HCT116 (cell line): ENCODE results near the gene TBL1X. TPM values are rescaled to one million over a fixed set of nuclear protein-coding genes. Genes with fewer than 3 reads are reported as not detected.

Source experiments
- ATAC-seq: fragments of 200-7000 bp; cut with Tn5 transposase; 2 replicates; pipeline ENCODE4 v1.9.1; 2020; ENCODE audit warnings: mild to moderate bottlenecking, moderate library complexity
- BruUV-seq: library from RNA; stranded (reverse); fragments of 400-500 nt; replicated peaks from 2 replicates; lab custom pipeline; 2021; lab: Mats Ljungman, UMichigan
- CTCF ChIA-PET: fragments of 300-600 bp; sonication (Branson Sonifier 250); formaldehyde crosslinking; loops from one replicate; lab custom pipeline; 2021; ENCODE audit warnings: antibody characterized with exemption; lab: Charles Lee
- POLR2A ChIA-PET: fragments of 300-600, 350-600 bp; sonication (Branson Sonifier 250); formaldehyde crosslinking; loops from one replicate; lab custom pipeline; 2021; ENCODE audit warnings: antibody characterized with exemption; lab: Charles Lee
- RAD21 ChIA-PET, 2 experiments: fragments of 300-600 bp; sonication (Branson Sonifier 250); formaldehyde crosslinking; loops; one replicate each; lab custom pipeline; 2023; ENCODE audit warnings: low total read pairs in 2 of 2; ENCODE audit not compliant: uncharacterized antibody in 2 of 2, unreplicated experiment in 2 of 2, low non-redundant PET in 1 of 2; lab: Charles Lee
- DNase-seq: peaks from one replicate; pipeline ENCODE4 v3.0.0-alpha.2; 2010; ENCODE audit warnings: low read depth, low spot score
- H2AFZ ChIP-seq: fragments of 200-600 bp; shearing (Covaris generic), sonication (generic); 2 replicates; pipeline ENCODE4 v1.6.1; 2017; ENCODE audit warnings: low read depth, mixed run types, mixed read lengths, antibody characterized with exemption, low read length; ENCODE audit not compliant: poor library complexity, severe bottlenecking
- H3K27ac ChIP-seq: 2 replicates; pipeline ENCODE4 v1.5.1; 2012; ENCODE audit warnings: low read depth, low read length
- H3K27me3 ChIP-seq: fragments of 200-600 bp; sonication (generic); 2 replicates; pipeline ENCODE4 v1.6.1; 2016; ENCODE audit warnings: mixed run types, low read length, mixed read lengths; ENCODE audit not compliant: insufficient read depth
- H3K36me3 ChIP-seq, 2 experiments: fragments of 200-500 bp in 1 of 2; fragments of 200-600 bp in 1 of 2; sonication (Bioruptor generic) in 1 of 2; sonication (generic) in 1 of 2; 2 replicates each; pipeline versions ENCODE4 v1.5.1 to v1.6.1; 2014 to 2016; ENCODE audit warnings: low read length in 2 of 2, inconsistent platforms in 1 of 2, mixed read lengths in 1 of 2, mixed run types in 1 of 2; ENCODE audit not compliant: insufficient read depth in 2 of 2, control insufficient read depth in 1 of 2
- H3K4me1 ChIP-seq, 2 experiments: fragments of 200-600 bp in 1 of 2; sonication (generic) in 1 of 2; 2 replicates each; pipeline versions ENCODE4 v1.5.1 to v1.6.1; 2012 to 2017; ENCODE audit warnings: low read length in 2 of 2, inconsistent platforms in 1 of 2, mild to moderate bottlenecking in 1 of 2, mixed read lengths in 1 of 2, mixed run types in 1 of 2, moderate library complexity in 1 of 2; ENCODE audit not compliant: insufficient read depth in 2 of 2, control insufficient read depth in 1 of 2
- H3K4me2 ChIP-seq: fragments of 200-600 bp; sonication (generic); 2 replicates; pipeline ENCODE4 v1.6.1; 2017; ENCODE audit warnings: mixed run types, low read length, mixed read lengths
- H3K4me3 ChIP-seq, 2 experiments: fragments of 200-600 bp in 1 of 2; sonication (generic) in 1 of 2; replicated peaks in 1 of 2; 2 replicates each; pipeline ENCODE4 v1.5.1; 2011 to 2016; ENCODE audit warnings: low read length in 2 of 2, control low read depth in 1 of 2, low read depth in 1 of 2, mild to moderate bottlenecking in 1 of 2, mixed read lengths in 1 of 2, mixed run types in 1 of 2
- H3K79me2 ChIP-seq: fragments of 200-600 bp; sonication (generic); 2 replicates; pipeline ENCODE4 v1.6.1; 2017; ENCODE audit warnings: mild to moderate bottlenecking, mixed run types, low read length, moderate library complexity, mixed read lengths; ENCODE audit not compliant: insufficient read depth
- H3K9ac ChIP-seq: fragments of 200-600 bp; sonication (generic); 2 replicates; pipeline ENCODE4 v1.6.1; 2016; ENCODE audit warnings: low read length, mixed read lengths
- H3K9me2 ChIP-seq: fragments of 200-600 bp; sonication (generic), shearing (Covaris generic); 2 replicates; pipeline ENCODE4 v1.6.1; 2017; ENCODE audit warnings: mixed run types, mild to moderate bottlenecking, moderate library complexity; ENCODE audit not compliant: insufficient read depth
- H3K9me3 ChIP-seq, 2 experiments: fragments of 200-500 bp in 1 of 2; fragments of 200-600 bp in 1 of 2; sonication (Bioruptor generic) in 1 of 2; sonication (generic) in 1 of 2; 2 replicates each; pipeline ENCODE4 v1.6.1; 2014 to 2017; ENCODE audit warnings: low read length in 2 of 2, mixed read lengths in 2 of 2, inconsistent platforms in 1 of 2, low read depth in 1 of 2, mild to moderate bottlenecking in 1 of 2, mixed run types in 1 of 2, moderate library complexity in 1 of 2; ENCODE audit not compliant: control insufficient read depth in 1 of 2, insufficient read depth in 1 of 2
- H4K20me1 ChIP-seq: fragments of 200-600 bp; sonication (generic), shearing (Covaris generic); 2 replicates; pipeline ENCODE4 v1.6.1; 2017; ENCODE audit warnings: mixed run types, mild to moderate bottlenecking, moderate library complexity; ENCODE audit not compliant: insufficient read depth
- CBX3 ChIP-seq: IDR thresholded peaks from 2 replicates; pipeline ENCODE4 v1.6.1; 2012; ENCODE audit warnings: low read depth
- EGR1 ChIP-seq: IDR thresholded peaks from 2 replicates; pipeline ENCODE4 v1.6.1; 2012; ENCODE audit warnings: low read depth
- ELF1 ChIP-seq: IDR thresholded peaks from 2 replicates; pipeline ENCODE4 v1.6.1; 2012; ENCODE audit warnings: low read depth, borderline replicate concordance
- EZH2 ChIP-seq: fragments of 200-600 bp; sonication (generic); IDR thresholded peaks from 2 replicates; pipeline ENCODE4 v1.6.1; 2017; ENCODE audit warnings: antibody characterized with exemption, mixed run types
- EZH2phosphoT487 ChIP-seq: fragments of 200-600 bp; IDR thresholded peaks from 2 replicates; pipeline ENCODE4 v1.6.1; 2018; ENCODE audit warnings: antibody characterized with exemption, borderline replicate concordance
- POLR2A ChIP-seq: IDR thresholded peaks from 2 replicates; pipeline ENCODE4 v1.7.0; 2011; ENCODE audit warnings: borderline replicate concordance; ENCODE audit not compliant: insufficient read depth, insufficient read length; ENCODE audit errors: extremely low read depth
- POLR2AphosphoS5 ChIP-seq: IDR thresholded peaks from 2 replicates; pipeline ENCODE4 v1.6.1; 2011; ENCODE audit warnings: mild to moderate bottlenecking, low read depth, low read length, moderate library complexity
- SIN3A ChIP-seq: IDR thresholded peaks from 2 replicates; pipeline ENCODE4 v1.6.1; 2012; ENCODE audit warnings: low read depth
- SP1 ChIP-seq: IDR thresholded peaks from 2 replicates; pipeline ENCODE4 v1.6.1; 2012; ENCODE audit warnings: low read depth
- SRF ChIP-seq: IDR thresholded peaks from 2 replicates; pipeline ENCODE4 v1.6.1; 2012; ENCODE audit warnings: low read depth
- YY1 ChIP-seq: IDR thresholded peaks from 2 replicates; pipeline ENCODE4 v1.6.1; 2011; ENCODE audit warnings: low read length, low read depth, moderate library complexity, mild to moderate bottlenecking; ENCODE audit not compliant: insufficient replicate concordance; ENCODE audit errors: extremely low read depth
- ZFX ChIP-seq: fragments of 450-650 bp; IDR thresholded peaks from 2 replicates; pipeline ENCODE4 v1.6.1; 2017
- ZNF274 ChIP-seq: fragments of 200-500 bp; sonication (Bioruptor generic); IDR thresholded peaks from 2 replicates; pipeline ENCODE4 v1.6.1; 2014; ENCODE audit warnings: mild to moderate bottlenecking, low read depth, low read length, inconsistent platforms
- intact Hi-C: fragments of 100-400 bp; cut with micrococcal nuclease; formaldehyde crosslinking; loops from 2 replicates; pipeline ENCODE4 v1.10.0; 2022
- total RNA-seq: library from RNA; stranded (reverse); gene quantifications from one replicate; pipeline ENCODE4 v1.2.1, GENCODE V29; 2021; ENCODE audit not compliant: unreplicated experiment
- TF ChIP-seq, protein P1 (sequence below): IDR thresholded peaks from 2 replicates; pipeline ENCODE4 v1.6.1; 2012
- TF ChIP-seq, protein P2 (sequence below): IDR thresholded peaks from 2 replicates; pipeline ENCODE4 v1.6.1; 2011; ENCODE audit warnings: mild to moderate bottlenecking, low read length, moderate library complexity; ENCODE audit not compliant: insufficient replicate concordance; ENCODE audit errors: extremely low read depth

The TBL1X gene
- total RNA-seq, 1 experiment from 2014 or later = 37.8 TPM

DNA sequence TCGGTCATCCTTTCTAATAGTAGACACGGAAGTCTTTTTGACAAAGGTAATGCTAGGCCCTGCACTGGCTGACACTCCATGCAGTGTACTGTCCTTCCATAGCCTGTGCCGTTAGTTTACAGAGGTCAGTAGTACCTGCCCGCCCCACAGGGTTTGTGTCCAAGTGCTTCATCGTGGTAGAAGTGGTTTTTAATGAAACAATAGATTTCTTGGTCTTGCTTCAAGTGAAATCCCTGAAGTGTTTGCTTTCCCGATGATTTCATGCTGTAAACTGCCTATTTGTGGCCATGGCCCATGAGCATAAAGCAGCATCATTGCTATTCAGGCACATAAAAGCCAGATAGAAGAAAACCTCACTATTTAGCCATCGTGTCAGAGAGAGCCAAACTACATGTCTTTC is 161.5 kb downstream of the TBL1X start:
- RAD21 ChIA-PET = no interaction called here

More for the DNA sequence above, 161.5 kb downstream of the TBL1X start:
- Histone ChIP-seq H3K27ac (no peak overlapping the region), H3K4me2 (no peak overlapping the region), H3K4me1 (no peaks in the 10 kb centered on the region), H2AFZ (no peak overlapping the region), H3K9me3 (no peaks in the 10 kb centered on the region), H3K27me3 (no peaks in the 10 kb centered on the region), H3K9ac (no peak overlapping the region), H4K20me1 (no peaks in the 10 kb centered on the region), H3K4me3 (no peak overlapping the region), H3K9me2 (no peaks in the 10 kb centered on the region), H3K79me2 (no peaks in the 10 kb centered on the region), H3K36me3 (no peaks in the 10 kb centered on the region)
- DNase-seq (no peak), ATAC-seq (no peak)
- POLR2A ChIA-PET = no interaction called here
- CTCF ChIA-PET = no interaction called here
- TF ChIP-seq EGR1 = no peak
- no peak for TF ChIP-seq YY1
- no peak for TF ChIP-seq SRF
- TF ChIP-seq SP1 = no peak
- TF ChIP-seq ZFX = no peak
- TF ChIP-seq EZH2 = no peak
- no peak for TF ChIP-seq ZNF274
- no peak for TF ChIP-seq ELF1
- TF ChIP-seq, protein P1, sequence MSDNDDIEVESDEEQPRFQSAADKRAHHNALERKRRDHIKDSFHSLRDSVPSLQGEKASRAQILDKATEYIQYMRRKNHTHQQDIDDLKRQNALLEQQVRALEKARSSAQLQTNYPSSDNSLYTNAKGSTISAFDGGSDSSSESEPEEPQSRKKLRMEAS = no peak
- TF ChIP-seq POLR2AphosphoS5 = no peak
- TF ChIP-seq SIN3A = no peak
- TF ChIP-seq CBX3 = no peak
- TF ChIP-seq, protein P2, sequence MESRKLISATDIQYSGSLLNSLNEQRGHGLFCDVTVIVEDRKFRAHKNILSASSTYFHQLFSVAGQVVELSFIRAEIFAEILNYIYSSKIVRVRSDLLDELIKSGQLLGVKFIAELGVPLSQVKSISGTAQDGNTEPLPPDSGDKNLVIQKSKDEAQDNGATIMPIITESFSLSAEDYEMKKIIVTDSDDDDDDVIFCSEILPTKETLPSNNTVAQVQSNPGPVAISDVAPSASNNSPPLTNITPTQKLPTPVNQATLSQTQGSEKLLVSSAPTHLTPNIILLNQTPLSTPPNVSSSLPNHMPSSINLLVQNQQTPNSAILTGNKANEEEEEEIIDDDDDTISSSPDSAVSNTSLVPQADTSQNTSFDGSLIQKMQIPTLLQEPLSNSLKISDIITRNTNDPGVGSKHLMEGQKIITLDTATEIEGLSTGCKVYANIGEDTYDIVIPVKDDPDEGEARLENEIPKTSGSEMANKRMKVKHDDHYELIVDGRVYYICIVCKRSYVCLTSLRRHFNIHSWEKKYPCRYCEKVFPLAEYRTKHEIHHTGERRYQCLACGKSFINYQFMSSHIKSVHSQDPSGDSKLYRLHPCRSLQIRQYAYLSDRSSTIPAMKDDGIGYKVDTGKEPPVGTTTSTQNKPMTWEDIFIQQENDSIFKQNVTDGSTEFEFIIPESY = no peak
- no peak for TF ChIP-seq EZH2phosphoT487
- no peak for TF ChIP-seq POLR2A
- intact Hi-C loops = no loop called here
- BruUV-seq = no TSS peak
